ENCODE measurements around the gene DUS4L. TPM values are rescaled to one million over a fixed set of nuclear protein-coding genes. Genes with fewer than 3 reads are reported as not detected.
A peak's percentile ranks its signal among the peaks of the same experiment; 100 is the strongest.

DUS4L gene
- total and polyA plus RNA-seq, 8 donors = 1.5 to 5.0 (median 2.6) TPM

DNA sequence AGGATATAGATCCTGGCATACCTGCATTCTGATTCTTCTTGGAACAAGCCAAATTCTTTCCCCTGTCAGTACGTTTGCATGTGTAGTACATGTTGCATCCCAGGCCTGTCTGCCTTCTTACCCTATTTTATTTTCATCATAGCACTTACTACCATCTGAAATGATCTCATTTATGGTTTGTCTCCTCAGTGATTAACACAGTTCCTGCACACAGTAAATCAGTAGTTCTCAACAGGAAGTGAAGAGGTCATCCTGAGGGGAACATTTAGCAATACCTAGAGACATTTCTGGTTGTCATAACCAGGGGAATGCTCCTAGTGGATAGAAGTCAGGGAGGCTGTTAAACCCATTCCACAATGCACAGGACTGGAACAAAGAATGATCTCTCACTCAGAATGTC is 58.7 kb downstream of the DUS4L start:
- Histone ChIP-seq H3K9me3 (no peaks in the 10 kb centered on the region), H3K4me1 (peaks cover 0 to 9% (median 7%) of the 10 kb centered on the region in 3 donors), H3K36me3 (no peaks in the 10 kb centered on the region), H3K27me3 (no peaks in the 10 kb centered on the region), H3K27ac (no peak overlapping the region), H3K4me3 (no peak overlapping the region)
- no peak for FAIRE-seq
- intact Hi-C loops (cut with DNase I) = no loop called here
- no peak for DNase-seq
- TF ChIP-seq, protein P1, sequence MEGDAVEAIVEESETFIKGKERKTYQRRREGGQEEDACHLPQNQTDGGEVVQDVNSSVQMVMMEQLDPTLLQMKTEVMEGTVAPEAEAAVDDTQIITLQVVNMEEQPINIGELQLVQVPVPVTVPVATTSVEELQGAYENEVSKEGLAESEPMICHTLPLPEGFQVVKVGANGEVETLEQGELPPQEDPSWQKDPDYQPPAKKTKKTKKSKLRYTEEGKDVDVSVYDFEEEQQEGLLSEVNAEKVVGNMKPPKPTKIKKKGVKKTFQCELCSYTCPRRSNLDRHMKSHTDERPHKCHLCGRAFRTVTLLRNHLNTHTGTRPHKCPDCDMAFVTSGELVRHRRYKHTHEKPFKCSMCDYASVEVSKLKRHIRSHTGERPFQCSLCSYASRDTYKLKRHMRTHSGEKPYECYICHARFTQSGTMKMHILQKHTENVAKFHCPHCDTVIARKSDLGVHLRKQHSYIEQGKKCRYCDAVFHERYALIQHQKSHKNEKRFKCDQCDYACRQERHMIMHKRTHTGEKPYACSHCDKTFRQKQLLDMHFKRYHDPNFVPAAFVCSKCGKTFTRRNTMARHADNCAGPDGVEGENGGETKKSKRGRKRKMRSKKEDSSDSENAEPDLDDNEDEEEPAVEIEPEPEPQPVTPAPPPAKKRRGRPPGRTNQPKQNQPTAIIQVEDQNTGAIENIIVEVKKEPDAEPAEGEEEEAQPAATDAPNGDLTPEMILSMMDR (IDR thresholded peaks at IDR 0.05) = no peak
- ATAC-seq = peak in 1 of 4 donors; percentile 55
- WGBS, 2 donors = 56 to 81% methylated on average over 1 of the region's 1 CpG

DNA sequence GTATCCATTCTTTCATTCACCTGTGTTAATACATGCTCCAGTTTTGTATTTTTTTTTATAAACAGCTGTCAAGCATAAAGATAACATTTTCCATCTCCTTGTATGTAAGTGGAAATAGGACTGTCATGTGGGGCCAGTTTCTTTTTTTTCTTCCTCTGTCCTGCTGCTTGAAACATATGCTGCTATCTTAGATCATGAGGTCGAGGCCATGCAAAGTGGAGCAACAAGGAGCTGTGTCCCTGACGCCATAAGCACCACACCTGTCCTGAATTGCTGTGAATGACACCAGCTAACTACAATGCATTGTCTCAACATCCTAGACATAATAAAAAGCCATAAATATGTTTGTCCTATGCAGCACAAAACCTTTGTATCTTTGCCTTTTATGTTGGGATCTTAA is 59.1 kb downstream of the DUS4L start:
- no peak overlapping the region for H3K27ac ChIP-seq
- 46 to 48% methylated on average over 2 of the region's 2 CpGs for WGBS, 2 donors
- H3K4me1 ChIP-seq = peaks cover 0 to 9% (median 7%) of the 10 kb centered on the region in 3 donors
- TF ChIP-seq, protein P1 (IDR thresholded peaks at IDR 0.05) = no peak
- H3K9me3 ChIP-seq = no peaks in the 10 kb centered on the region
- no peaks in the 10 kb centered on the region for H3K27me3 ChIP-seq
- intact Hi-C loops (cut with DNase I) = no loop called here
- DNase-seq (no peak), FAIRE-seq (no peak), ATAC-seq (no peak)
- no peak overlapping the region for H3K4me3 ChIP-seq
- no peaks in the 10 kb centered on the region for H3K36me3 ChIP-seq

- Histone ChIP-seq H3K27ac (no peak overlapping the region), H3K36me3 (no peaks in the 10 kb centered on the region), H3K27me3 (no peaks in the 10 kb centered on the region), H3K9me3 (no peaks in the 10 kb centered on the region), H3K4me1 (no peaks in the 10 kb centered on the region), H3K4me3 (no peak overlapping the region)
- FAIRE-seq = no peak
- TF ChIP-seq, protein P1 (IDR thresholded peaks at IDR 0.05) = no peak
- no peak for ATAC-seq
- no peak for DNase-seq
- intact Hi-C loops (cut with DNase I) = no loop called here
- WGBS, 2 donors = 93 to 94% methylated on average over 4 of the region's 4 CpGs
These were observed 63.2 kb downstream of the DUS4L start for GRCh38 chr7:107627002-107627401.

Other genes with a start within 250 kb of the DUS4L start
- not detected for gene GPR22, start 93.9 kb upstream of the DUS4L start, total RNA-seq
- gene GPR22, start 93.9 kb upstream of the DUS4L start, polyA plus RNA-seq = under 1 TPM in 1 of 2 donors, not detected in 1; 0.12 TPM
- gene COG5, start 51 bp upstream of the DUS4L start, total RNA-seq = 10 to 100 TPM; 25.2 to 34.7 (median 26.8) TPM
- gene COG5, start 51 bp upstream of the DUS4L start, polyA plus RNA-seq = 1 to 10 TPM; 4.1 to 6.6 TPM
- 10 to 100 TPM; 15.3 to 27.6 (median 20.3) TPM for gene BCAP29, start 16.3 kb downstream of the DUS4L start, total RNA-seq
- gene BCAP29, start 16.3 kb downstream of the DUS4L start, polyA plus RNA-seq = 10 to 100 TPM; 15.2 to 18.9 TPM
- 1 to 10 TPM in 1 of 6 donors, under 1 TPM in 5; 0.15 to 1.0 (median 0.44) TPM for gene SLC26A4, start 96.9 kb downstream of the DUS4L start, total RNA-seq
- gene SLC26A4, start 96.9 kb downstream of the DUS4L start, polyA plus RNA-seq = 1 to 10 TPM in 1 of 2 donors, under 1 TPM in 1; 0.72 to 2.0 TPM
- 10 to 100 TPM in 5 of 6 donors, 1 to 10 TPM in 1; 9.4 to 15.3 (median 11.1) TPM for gene CBLL1, start 180.2 kb downstream of the DUS4L start, total RNA-seq
- gene CBLL1, start 180.2 kb downstream of the DUS4L start, polyA plus RNA-seq = 1 to 10 TPM; 3.5 to 5.4 TPM
- 1 to 10 TPM in 1 of 6 donors, under 1 TPM in 1, not detected in 4; 0.23 to 1.1 TPM for gene SLC26A3, start 239.3 kb downstream of the DUS4L start, total RNA-seq
- gene SLC26A3, start 239.3 kb downstream of the DUS4L start, polyA plus RNA-seq = under 1 TPM in 1 of 2 donors, not detected in 1; 0.34 TPM